Common myeloid progenitor, CD34-positive (primary cell): ENCODE data around the gene ENTPD5.
"Not testable (repeated sequence)": the region's sequence is repeated elsewhere in the genome, so short reads cannot be mapped to it uniquely, and the experiment has no call there.

Experiments used
- CTCF ChIA-PET: fragments of 350-600 bp; sonication (Branson Sonifier 250); formaldehyde crosslinking; loops from one replicate; lab custom pipeline; 2021; ENCODE audit warnings: antibody characterized with exemption; lab: Charles Lee
- POLR2A ChIA-PET: fragments of 350-600 bp; sonication (Branson Sonifier 250); formaldehyde crosslinking; loops from one replicate; lab custom pipeline; 2021; ENCODE audit warnings: antibody characterized with exemption; lab: Charles Lee
- DNase-seq, 3 donors: peaks; one replicate each; pipeline versions ENCODE4 v3.0.0 to v3.0.0-alpha.2; 2013
- H3K27ac ChIP-seq, 2 experiments: 1 replicate in 1 of 2; 2 replicates in 1 of 2; pipeline ENCODE4 v1.7.0; 2013; ENCODE audit warnings: inconsistent platforms in 2 of 2, low read length in 2 of 2, mild to moderate bottlenecking in 2 of 2, low read depth in 1 of 2, moderate library complexity in 1 of 2; ENCODE audit not compliant: severe bottlenecking in 2 of 2, insufficient read depth in 1 of 2, poor library complexity in 1 of 2
- H3K27me3 ChIP-seq, 5 experiments: replicated peaks in 2 of 5; 1 replicate in 3 of 5; 2 replicates in 2 of 5; pipeline versions ENCODE4 v1.6.1 to v1.7.0; 2013; ENCODE audit warnings: low read length in 4 of 5, mild to moderate bottlenecking in 2 of 5, moderate library complexity in 2 of 5, inconsistent platforms in 1 of 5; ENCODE audit not compliant: insufficient read depth in 5 of 5, control insufficient read depth in 4 of 5
- H3K36me3 ChIP-seq, 4 experiments: 1 replicate in 2 of 4; 2 replicates in 2 of 4; pipeline versions ENCODE4 v1.6.1 to v1.7.0; 2013; ENCODE audit warnings: low read length in 3 of 4, control low read depth in 1 of 4, mild to moderate bottlenecking in 1 of 4; ENCODE audit not compliant: control insufficient read depth in 4 of 4, insufficient read depth in 4 of 4
- H3K4me1 ChIP-seq, 4 experiments: 1 replicate in 3 of 4; 2 replicates in 1 of 4; pipeline versions ENCODE4 v1.6.1 to v1.7.1; 2013; ENCODE audit warnings: low read length in 3 of 4, mild to moderate bottlenecking in 3 of 4, control low read depth in 1 of 4, inconsistent platforms in 1 of 4, moderate library complexity in 1 of 4; ENCODE audit not compliant: control insufficient read depth in 4 of 4, insufficient read depth in 4 of 4; ENCODE audit errors: control extremely low read depth in 1 of 4
- H3K4me3 ChIP-seq, 7 experiments: 1 replicate in 4 of 7; 2 replicates in 3 of 7; pipeline versions ENCODE4 v1.5.1 to v1.7.0; 2013; ENCODE audit warnings: mild to moderate bottlenecking in 7 of 7, low read length in 6 of 7, moderate library complexity in 6 of 7, inconsistent platforms in 2 of 7, low read depth in 2 of 7, control low read depth in 1 of 7; ENCODE audit not compliant: insufficient read depth in 4 of 7, control insufficient read depth in 1 of 7; ENCODE audit errors: extremely low read depth in 1 of 7
- H3K9me3 ChIP-seq, 5 experiments: 1 replicate in 4 of 5; 2 replicates in 1 of 5; pipeline versions ENCODE4 v1.6.1 to v1.7.1; 2013; ENCODE audit warnings: low read length in 4 of 5, mild to moderate bottlenecking in 2 of 5, inconsistent platforms in 1 of 5, low read depth in 1 of 5, moderate library complexity in 1 of 5; ENCODE audit not compliant: control insufficient read depth in 4 of 5, insufficient read depth in 2 of 5; ENCODE audit errors: control extremely low read depth in 1 of 5
- WGBS: methylation state at CpG from one replicate; pipeline ENCODE4 v1.1.5; 2013; ENCODE audit not compliant: insufficient coverage; 5-methylcytosine and 5-hydroxymethylcytosine counted together

The ENTPD5 gene

GRCh38 chr14:73936548-73936947 lies 82.5 kb downstream of the ENTPD5 start:
- CTCF ChIA-PET = interaction anchor here (1.1 to 1.7 kb wide), 5 partner anchors 8 to 104 kb away, joined by 3 to 7 read pairs (median 3); partner anchors contain the start of gene PTGR2

DNA sequence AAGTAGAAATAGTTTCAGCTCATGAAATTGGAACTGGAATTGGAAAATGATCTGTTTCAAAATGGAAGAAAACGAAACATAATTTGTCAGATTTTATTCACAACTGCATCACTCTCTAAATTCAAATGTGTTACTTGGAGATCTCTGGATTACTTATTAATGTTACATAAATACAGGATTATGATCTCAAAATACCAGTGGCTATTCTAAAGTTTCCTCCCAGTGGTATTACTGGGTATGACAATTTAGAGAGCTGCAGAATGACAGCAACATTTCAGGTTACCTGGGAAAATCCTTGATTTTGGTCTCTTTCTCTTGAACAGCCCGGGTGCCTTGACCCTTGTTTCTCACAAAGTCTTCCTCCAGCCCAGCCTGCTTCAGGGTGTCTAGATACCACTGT lies 83.4 kb downstream of the ENTPD5 start:
- ChIA-PET POLR2A (no interaction called here), CTCF (interaction anchor here (0.6 to 1.7 kb wide), 6 partner anchors 9 to 183 kb away, joined by 3 to 8 read pairs (median 4); no protein-coding TSS in a partner anchor)
- Histone ChIP-seq H3K36me3 (peaks cover 4 to 48% (median 31%) of the 10 kb centered on the region in 4 experiments), H3K27ac (no peak overlapping the region), H3K4me1 (no peaks in the 10 kb centered on the region), H3K9me3 (no peaks in the 10 kb centered on the region), H3K27me3 (no peaks in the 10 kb centered on the region), H3K4me3 (no peak overlapping the region)
- DNase-seq = peak in 2 of 3 donors; percentile 23 to 38
- WGBS = 100% methylated on average over 1 of the region's 2 CpGs

More at GRCh38 chr14:73936548-73936947, 82.5 kb downstream of the ENTPD5 start:
- peaks cover 4 to 40% (median 27%) of the 10 kb centered on the region in 4 experiments for H3K36me3 ChIP-seq
- H3K9me3 ChIP-seq = no peaks in the 10 kb centered on the region
- H3K4me1 ChIP-seq = peaks cover 0 to 3% (median 0%) of the 10 kb centered on the region in 4 experiments
- H3K4me3 ChIP-seq = no peak overlapping the region
- DNase-seq = no peak
- POLR2A ChIA-PET = no interaction called here
- 100% methylated on average over 1 of the region's 1 CpG for WGBS
- no peak overlapping the region for H3K27ac ChIP-seq
- no peaks in the 10 kb centered on the region for H3K27me3 ChIP-seq

DNA sequence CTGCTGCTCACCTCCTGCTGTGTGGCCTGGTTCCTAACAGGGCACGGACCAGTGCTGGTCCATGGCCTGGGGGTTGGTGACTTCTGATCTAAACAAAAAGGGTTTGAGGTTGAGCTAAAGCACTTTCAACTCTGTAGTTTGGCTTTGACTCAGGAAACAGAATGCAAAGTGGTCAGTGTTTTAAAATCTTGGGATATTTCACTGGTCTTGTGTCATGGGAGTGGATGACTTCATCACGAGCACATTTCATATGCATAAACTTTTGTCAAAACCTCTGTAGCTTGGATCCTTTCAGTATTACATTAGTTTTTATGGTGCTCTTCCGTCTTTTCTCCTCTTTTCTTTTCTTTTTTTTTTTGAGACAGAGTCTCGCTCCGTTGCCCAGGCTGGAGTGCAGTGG lies 94.8 kb downstream of the ENTPD5 start:
- WGBS = 92% methylated on average over 5 of the region's 5 CpGs
- H3K4me3 ChIP-seq = no peak overlapping the region
- no peaks in the 10 kb centered on the region for H3K27me3 ChIP-seq
- DNase-seq = no peak
- ChIA-PET CTCF (interaction anchor here (0.7 to 1.6 kb wide), 2 partner anchors 29 to 99 kb away, joined by 3 read pairs; no protein-coding TSS in a partner anchor), POLR2A (no interaction called here)
- H3K27ac ChIP-seq = no peak overlapping the region
- H3K4me1 ChIP-seq = no peaks in the 10 kb centered on the region
- H3K36me3 ChIP-seq = peaks cover 30 to 86% (median 61%) of the 10 kb centered on the region in 4 experiments
- no peaks in the 10 kb centered on the region for H3K9me3 ChIP-seq

- ChIA-PET CTCF (interaction anchor here (1.2 to 2.0 kb wide), 2 partner anchors 11 to 17 kb away, joined by 3 to 7 read pairs; no protein-coding TSS in a partner anchor), POLR2A (interaction anchor here (0.6 kb wide), 1 partner anchor 65 kb away, joined by 3 read pairs; no protein-coding TSS in a partner anchor)
- not testable (repeated sequence) for DNase-seq, H3K9me3 ChIP-seq, H3K27ac ChIP-seq, H3K27me3 ChIP-seq, H3K4me3 ChIP-seq, H3K4me1 ChIP-seq
- H3K36me3 ChIP-seq = peaks cover 18 to 62% (median 43%) of the 10 kb centered on the region in 4 experiments
- WGBS = 100% methylated on average over 1 of the region's 2 CpGs
Measured at GRCh38 chr14:73919457-73919856, 99.6 kb downstream of the ENTPD5 start.

GRCh38 chr14:73916324-73916723 lies 102.8 kb downstream of the ENTPD5 start:
- Histone ChIP-seq H3K9me3 (peaks cover 0 to 7% (median 4%) of the 10 kb centered on the region in 5 experiments), H3K4me3 (no peak overlapping the region), H3K4me1 (no peaks in the 10 kb centered on the region), H3K27me3 (no peaks in the 10 kb centered on the region), H3K27ac (no peak overlapping the region), H3K36me3 (peaks cover 20 to 59% (median 40%) of the 10 kb centered on the region in 4 experiments)
- CTCF ChIA-PET = interaction anchor here (1.5 to 1.7 kb wide), 2 partner anchors 16 to 21 kb away, joined by 3 read pairs; no protein-coding TSS in a partner anchor
- POLR2A ChIA-PET = interaction anchor here (0.6 kb wide), 1 partner anchor 661 kb away, joined by 3 read pairs; no protein-coding TSS in a partner anchor
- DNase-seq = no peak
- 100% methylated on average over 5 of the region's 6 CpGs for WGBS

- ChIA-PET CTCF (no interaction called here), POLR2A (no interaction called here)
- Histone ChIP-seq H3K36me3 (peaks cover 39 to 65% (median 53%) of the 10 kb centered on the region in 4 experiments), H3K9me3 (peaks cover 0 to 7% (median 4%) of the 10 kb centered on the region in 5 experiments), H3K4me3 (no peak overlapping the region), H3K27me3 (no peaks in the 10 kb centered on the region), H3K27ac (no peak overlapping the region), H3K4me1 (no peaks in the 10 kb centered on the region)
- WGBS = 100% methylated on average over 3 of the region's 3 CpGs
- DNase-seq = no peak
Measured at GRCh38 chr14:73913256-73913655, 105.8 kb downstream of the ENTPD5 start.

GRCh38 chr14:73909681-73910080 lies 109.4 kb downstream of the ENTPD5 start:
- H3K9me3 ChIP-seq = peaks cover 0 to 7% (median 4%) of the 10 kb centered on the region in 5 experiments
- no peaks in the 10 kb centered on the region for H3K4me1 ChIP-seq
- ChIA-PET CTCF (no interaction called here), POLR2A (no interaction called here)
- H3K27me3 ChIP-seq = no peaks in the 10 kb centered on the region
- no peak overlapping the region for H3K4me3 ChIP-seq
- H3K36me3 ChIP-seq = peaks cover 53 to 86% (median 63%) of the 10 kb centered on the region in 4 experiments
- H3K27ac ChIP-seq = no peak overlapping the region
- no peak for DNase-seq
- WGBS = no CpG with 5 or more reads among the region's 1 CpG
